GM21526 (cell line): ENCODE results near the gene SCARF1.
A peak's percentile ranks its signal among the peaks of the same experiment; 100 is the strongest.

Experiments
- ATAC-seq: cut with Tn5 transposase; IDR thresholded peaks from one replicate; pipeline ENCODE4 v1.9.1; 2021; ENCODE audit warnings: moderate library complexity; ENCODE audit not compliant: unreplicated experiment, low FRiP score

SCARF1 gene

GRCh38 chr17:1629504-1630310 is 15.8 kb downstream of the SCARF1 start:
- no peak for ATAC-seq

DNA sequence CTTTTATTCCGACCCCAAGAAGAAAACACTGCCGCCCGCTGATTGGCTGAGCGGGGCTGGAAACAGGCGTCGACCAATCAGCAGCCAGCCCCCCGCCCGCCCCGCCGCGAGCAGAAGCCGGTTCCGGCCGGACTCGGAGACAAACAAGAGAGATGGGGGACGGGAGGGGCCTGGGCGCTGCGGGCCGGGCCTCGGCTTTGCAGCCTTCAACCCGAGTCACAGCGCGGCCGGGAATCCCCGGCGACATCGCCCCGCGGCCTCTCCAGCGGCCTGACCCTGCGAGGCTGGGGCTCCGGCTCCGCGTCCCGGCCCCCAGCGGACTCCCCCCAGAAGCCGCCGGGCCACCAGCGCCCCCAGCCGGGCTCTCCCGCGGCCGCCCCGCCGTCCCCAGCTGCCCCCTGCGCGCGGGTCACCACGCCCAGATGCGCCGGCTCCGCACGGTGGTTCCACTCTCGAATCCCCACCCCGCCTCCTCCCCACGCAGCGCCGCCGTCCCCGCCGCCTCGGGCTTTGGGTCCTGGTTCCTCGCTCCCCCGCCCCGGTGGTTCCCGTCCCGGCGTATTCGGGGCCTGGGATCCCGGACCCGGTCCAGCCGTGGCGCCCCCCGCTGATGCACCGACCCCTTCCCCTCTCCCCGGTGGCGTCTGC is 16.6 kb downstream of the SCARF1 start:
- ATAC-seq = peak; percentile 43

DNA sequence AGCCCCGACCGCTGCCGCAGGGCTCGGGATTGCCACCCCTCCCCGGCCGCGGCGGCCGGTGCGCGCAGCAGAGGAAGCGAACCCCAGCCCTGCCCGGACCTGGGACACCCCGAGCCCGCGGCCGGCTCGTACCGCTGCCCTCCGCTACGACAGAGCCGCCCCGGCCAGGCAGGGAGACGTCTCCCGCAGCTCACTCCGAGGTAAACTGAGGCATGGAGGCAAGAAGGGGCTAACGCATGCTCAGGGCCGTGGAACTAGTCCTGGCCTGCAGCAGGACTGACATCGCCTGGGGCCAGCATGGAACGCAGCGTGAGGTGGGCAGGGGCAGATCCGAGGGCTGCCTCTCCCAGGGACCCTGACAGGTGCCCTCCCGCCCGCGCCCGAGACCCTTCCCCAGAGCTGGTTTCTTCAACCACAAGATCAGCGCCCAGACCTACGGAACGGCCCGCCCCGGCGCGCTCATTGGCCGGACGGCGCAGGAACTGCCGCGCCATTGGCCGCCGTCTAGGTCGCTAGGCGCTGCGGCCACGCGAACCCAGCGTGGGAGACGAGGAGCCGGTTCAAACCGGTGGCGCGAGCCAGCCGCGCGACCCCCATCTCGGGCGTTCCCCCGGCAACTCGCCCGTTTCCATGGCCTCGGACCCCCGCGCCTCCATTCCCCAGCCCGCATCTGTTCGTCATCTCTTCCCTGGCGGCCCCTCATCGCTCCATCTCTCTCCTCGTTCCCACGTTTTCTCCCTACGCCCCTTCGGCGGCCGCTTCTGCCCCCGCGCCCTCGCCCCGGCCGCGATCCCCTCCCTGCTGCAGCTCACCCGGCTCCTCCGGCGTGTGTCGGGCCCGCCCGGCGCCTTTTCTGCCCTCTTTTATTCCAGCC is 17.3 kb downstream of the SCARF1 start, which contains the start of gene SLC43A2:
Gene SLC43A2, minus strand, starts transcription at position 853 of the 874 bp plus-strand sequence. CDS start 960 bp downstream, outside the sequence.
- ATAC-seq = peak; percentile 45

GRCh38 chr17:1627182-1627981 is 18.1 kb downstream of the SCARF1 start:
- ATAC-seq = no peak

GRCh38 chr17:1626333-1626732 is 19.2 kb downstream of the SCARF1 start:
- no peak for ATAC-seq

- ATAC-seq = no peak
Observed at GRCh38 chr17:1625581-1625980, 20.0 kb downstream of the SCARF1 start.

DNA sequence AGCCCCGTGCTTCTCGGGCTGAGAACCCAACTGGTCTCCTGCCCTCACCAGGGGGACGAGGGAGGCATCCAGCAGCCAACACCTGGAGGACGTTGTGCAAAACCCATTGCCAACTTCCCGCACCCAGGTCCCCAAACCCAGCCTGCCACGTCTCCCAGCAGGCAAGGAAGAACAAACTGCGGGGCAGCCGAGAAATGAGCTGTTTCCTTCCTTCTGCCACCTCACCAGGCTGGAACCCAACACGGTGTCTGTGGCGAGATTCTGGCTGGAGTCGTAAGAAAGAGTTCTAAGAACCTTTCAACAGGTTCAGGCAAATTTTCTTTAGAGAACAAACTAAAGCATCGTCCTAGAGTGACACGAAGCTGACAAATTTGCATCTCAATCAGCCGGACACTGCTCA is 20.5 kb downstream of the SCARF1 start:
- no peak for ATAC-seq

DNA sequence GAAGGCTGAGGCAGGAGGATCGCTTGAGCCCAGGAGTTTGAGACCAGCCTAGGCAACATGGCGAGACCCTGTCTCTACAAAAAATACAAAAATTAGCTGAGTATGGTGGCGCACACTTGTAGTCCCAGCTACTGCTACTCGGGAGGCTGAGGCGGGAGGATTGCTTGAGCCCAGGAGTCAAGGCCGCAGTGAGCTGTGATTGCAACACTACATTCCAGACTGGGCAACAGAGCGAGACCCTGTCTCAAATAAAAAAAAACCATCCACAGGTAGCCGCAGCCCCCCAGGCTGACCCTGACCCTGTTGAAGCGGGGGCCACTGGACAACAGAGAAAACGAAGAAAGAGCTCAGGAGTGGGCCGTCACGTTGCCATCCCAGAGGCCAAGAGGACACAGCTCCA is 20.9 kb downstream of the SCARF1 start:
- ATAC-seq = no peak

DNA sequence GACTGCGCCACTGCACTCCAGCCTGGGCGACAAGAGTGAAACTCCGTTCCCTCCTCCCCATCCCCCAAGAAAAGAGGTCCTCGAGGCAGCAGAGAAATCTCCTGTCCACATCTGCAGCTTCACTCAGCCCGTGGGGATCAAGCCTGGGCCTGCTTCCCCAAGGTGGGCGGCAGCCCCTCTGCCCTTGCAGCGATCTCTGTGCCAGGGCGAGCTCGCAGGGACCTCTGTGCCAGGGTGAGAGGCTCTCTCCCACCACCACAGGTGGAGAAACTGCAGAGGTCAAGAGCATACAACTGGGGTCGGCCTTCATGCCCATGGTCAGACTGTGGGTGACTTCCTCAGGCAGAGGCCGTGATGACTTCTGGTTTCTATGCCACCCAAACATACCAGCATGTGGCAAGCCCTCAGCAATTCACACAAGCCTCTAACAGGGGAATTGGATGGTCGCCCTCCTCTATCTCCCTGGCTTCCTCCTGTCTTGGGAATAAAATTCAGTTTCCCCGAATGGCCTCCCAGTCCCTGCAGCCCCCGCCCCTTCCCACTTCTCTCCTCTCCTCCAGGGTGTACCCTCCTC is 22.4 kb downstream of the SCARF1 start:
- ATAC-seq = no peak

GRCh38 chr17:1621273-1621954 is 24.1 kb downstream of the SCARF1 start:
- no peak for ATAC-seq

- no peak for ATAC-seq
Observed at GRCh38 chr17:1620486-1620885, 25.0 kb downstream of the SCARF1 start.

DNA sequence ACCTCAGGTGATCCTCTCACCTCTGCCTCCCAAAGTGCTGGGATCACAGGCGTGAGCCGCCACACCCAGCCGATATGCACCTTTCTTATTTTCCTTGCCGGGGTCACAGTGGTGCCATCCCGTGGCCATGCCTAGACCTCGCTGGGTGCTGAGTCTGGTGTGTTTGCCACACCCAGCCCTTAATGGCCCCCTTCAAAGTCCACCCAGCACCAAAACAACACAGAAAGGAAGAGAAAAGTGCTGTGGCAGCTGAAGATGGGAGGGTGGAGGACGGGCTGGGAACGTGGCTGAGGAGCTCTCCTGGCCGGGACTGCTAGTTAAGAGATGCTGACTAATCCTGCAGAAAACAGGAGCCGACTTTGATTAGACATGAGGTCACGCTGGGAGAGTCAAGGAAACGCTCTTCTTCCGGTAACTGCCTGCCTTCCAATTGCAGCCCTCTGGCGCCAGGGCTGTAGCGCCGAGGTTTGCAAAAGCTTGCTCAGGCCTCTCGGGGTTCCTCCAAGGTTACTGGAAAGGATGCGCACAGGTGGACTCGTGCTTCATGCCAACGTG is 27.8 kb downstream of the SCARF1 start:
- no peak for ATAC-seq

DNA sequence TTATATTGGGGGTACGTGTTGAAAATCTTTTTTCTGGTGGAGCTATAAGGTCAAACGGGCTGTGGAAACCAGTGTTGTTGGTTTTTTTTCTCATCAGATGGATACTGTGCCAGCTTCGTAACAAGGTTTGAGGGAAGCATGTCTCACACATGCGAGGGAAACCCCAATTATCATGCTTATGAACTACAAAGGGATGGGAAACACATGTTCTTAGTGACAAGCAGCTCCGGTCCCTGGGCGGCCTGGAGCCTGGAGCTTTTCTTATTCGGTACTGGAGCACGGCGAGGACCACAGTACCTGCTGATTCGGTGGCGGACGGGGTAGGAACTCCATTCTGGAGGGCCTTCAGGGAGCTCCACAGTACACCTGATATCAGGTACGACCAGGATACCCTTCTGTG is 29.4 kb downstream of the SCARF1 start:
- ATAC-seq = no peak

GRCh38 chr17:1612400-1612799 is 33.1 kb downstream of the SCARF1 start:
- no peak for ATAC-seq

DNA sequence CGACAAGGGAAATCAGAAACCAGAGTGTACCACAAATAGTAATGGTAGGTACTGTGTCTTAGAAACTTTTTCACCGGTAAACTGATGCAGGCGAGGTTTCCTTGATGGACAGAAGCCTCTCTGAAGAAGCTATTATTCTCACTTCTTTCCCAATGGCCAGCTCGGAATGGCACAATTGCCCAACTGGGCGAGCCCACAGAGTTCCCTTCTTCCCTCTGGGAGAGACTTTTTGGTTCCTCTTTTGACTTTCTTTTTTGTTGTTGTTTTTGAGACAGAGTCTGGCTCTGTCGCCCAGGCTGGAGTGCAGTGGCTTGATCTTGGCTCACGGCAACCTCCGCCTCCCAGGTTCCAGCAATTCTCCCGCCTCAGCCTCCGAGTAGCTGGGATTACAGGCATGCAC is 33.8 kb downstream of the SCARF1 start:
- no peak for ATAC-seq

DNA sequence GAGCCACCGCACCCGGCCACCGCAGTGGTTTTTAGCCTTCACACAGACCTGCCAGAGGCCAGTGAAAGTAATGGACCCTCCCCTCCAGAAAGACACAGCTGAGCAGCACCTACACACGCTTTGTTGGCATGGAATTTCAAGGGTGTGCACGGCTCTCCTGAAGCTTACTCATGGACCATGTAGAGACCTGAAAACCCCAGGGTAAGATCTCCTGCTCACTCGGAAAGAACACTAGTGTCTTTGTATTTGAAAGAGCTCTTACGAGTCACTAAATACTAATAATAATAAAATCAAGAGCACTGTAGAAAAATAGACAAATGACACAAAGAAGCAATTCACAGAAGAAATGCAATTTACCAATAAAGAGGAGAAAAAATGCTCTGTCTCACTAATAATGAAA is 36.9 kb downstream of the SCARF1 start:
- no peak for ATAC-seq

- no peak for ATAC-seq
Observed at GRCh38 chr17:1607971-1608320, 37.6 kb downstream of the SCARF1 start.

GRCh38 chr17:1606352-1606985 is 39.1 kb downstream of the SCARF1 start:
- no peak for ATAC-seq
